Activated CD4-positive, alpha-beta T cell treated with anti-CD3 and anti-CD28 coated beads, Interleukin-2, amount 50 U/mL, for 4 hours (primary cell): ENCODE measurements around the gene DNAAF3.
A peak's percentile ranks its signal among the peaks of the same experiment; 100 is the strongest.
"Not testable (repeated sequence)": the region's sequence is repeated elsewhere in the genome, so short reads cannot be mapped to it uniquely, and the experiment has no call there.

Experiments used
- DNase-seq, 2 experiments: peaks; one replicate each; pipeline ENCODE4 v3.0.0-alpha.2; 2020

Gene DNAAF3

DNA sequence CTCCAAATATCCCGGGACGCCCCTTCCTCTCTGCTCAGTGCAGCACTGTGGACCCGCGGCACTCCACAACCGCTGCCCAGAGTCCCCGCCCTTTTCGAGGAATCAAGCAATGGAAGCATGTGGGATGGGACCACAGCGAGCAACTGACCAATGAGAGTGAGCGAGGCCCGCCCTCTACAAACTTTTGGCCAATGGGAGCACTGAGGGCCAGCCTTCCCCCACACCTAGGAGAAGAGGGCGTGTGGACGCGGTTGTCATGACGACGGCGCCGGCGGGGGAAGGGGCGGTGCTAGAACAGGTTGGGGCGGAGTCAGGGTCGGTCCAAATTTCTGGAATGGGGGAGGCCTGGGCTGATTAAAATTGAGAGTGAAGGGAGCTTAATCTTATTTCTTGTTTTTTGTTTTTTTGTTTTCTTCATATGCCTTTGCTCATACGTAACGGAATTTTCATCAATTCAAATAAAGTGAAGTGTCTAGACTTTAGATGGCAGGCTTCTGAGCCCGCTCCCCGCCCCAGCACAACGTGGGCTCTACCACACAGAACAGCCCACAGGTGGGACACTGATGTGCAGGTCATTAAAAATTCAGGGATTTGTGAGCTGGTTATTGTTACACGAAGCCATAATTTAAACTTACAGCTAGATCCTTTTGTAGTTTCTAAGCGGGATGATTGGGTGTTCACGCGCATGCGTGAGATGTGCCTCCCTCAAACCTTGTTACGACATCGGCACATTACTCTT is at the start of gene DNAAF3:
Gene DNAAF3 (minus strand): TSS at position 84 of the 739 bp plus-strand sequence. CDS start 200 bp downstream, outside the sequence.
- peak; percentile 34 to 35 for DNase-seq

GRCh38 chr19:55213547-55213946 is 47.1 kb upstream of the DNAAF3 start:
- DNase-seq = no peak

GRCh38 chr19:55212447-55212846 is 46.0 kb upstream of the DNAAF3 start:
- DNase-seq = peak; percentile 17 to 26

GRCh38 chr19:55209693-55210472 is 43.5 kb upstream of the DNAAF3 start:
- DNase-seq = no peak

DNA sequence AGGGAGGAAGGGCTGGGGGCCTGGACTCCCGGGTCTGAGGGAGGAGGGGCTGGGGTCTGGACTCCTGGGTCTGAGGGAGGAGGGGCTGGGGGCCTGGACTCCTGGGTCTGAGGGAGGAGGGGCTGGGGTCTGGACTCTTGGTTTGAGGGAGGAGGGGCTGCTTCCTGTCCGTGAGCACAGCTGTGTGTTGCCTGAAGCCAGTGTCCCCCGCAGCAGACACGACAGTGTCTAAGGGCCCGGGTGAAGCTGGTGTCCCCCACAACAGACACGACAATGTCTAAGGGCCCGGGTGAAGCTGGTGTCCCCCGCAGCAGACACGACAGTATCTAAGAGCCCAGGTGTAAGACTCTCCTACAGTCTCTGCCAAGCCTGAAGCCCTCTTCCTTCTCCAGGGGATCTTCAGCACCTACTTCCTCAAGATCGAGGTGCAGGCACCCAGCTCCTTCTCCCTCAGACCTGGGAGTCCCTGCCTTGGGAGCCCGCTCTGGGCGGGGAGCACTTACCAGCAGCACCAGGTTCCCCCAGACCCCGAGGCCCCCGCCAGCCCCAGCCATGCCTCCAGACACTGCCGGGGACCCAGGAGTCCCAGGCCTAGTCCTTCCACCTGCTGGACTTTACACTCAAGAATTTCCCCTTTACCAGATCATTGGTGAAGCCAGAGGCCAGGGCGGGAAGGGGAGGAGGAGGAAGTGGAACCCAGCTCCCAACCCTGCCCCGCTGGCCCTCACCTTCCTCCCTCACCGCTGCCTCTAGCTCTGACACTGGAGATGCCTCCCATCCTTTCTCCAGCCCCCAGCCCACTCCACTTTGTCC is 42.7 kb upstream of the DNAAF3 start, which contains the start of gene PTPRH:
Gene PTPRH (minus strand): TSS at position 622 of the 813 bp plus-strand sequence. CDS start 68 bp downstream, at position 554.
- DNase-seq = no peak

DNA sequence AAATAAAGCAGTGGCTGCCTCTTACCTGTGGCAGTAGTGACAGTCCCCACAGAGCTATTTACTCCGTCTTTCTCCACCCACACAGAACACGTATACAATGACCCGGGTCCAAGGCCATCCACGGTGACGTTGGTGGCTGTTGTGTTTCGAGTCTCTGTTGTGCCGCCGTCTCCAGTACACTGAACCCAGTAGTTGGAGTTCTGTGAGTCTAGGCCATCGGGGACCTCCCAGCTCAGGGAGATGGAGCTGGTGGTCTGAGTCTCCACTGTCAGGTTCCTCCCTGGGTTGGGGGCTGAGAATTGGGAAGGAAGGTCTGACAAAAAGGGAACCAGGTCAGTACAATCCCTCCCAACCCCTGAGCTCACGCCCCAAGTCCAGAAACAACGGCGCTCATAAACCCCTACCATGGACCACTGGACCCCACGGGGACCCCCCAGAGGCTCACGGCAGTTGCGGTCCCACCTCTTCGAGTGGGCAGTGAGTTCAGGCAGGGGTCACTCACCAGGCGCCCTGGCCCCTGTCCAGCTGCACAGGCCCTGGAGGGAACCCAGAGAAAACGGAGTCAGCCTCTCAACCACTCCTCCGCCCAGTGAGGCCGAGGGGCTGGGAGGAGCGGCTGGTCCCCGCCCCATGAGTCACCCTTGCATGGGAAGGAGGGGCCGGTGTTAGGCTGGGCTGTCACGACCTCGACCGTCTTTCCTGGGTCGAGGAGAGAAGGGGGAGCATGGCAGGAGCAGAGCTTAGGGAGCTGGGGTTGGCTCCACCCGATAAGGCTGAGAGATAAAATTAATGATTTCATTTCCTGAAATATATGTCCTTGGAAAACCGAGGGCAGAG is 40.5 kb upstream of the DNAAF3 start:
- peak; percentile 20 to 24 for DNase-seq

GRCh38 chr19:55202199-55202598 is 35.8 kb upstream of the DNAAF3 start:
- DNase-seq = not testable (repeated sequence)

DNA sequence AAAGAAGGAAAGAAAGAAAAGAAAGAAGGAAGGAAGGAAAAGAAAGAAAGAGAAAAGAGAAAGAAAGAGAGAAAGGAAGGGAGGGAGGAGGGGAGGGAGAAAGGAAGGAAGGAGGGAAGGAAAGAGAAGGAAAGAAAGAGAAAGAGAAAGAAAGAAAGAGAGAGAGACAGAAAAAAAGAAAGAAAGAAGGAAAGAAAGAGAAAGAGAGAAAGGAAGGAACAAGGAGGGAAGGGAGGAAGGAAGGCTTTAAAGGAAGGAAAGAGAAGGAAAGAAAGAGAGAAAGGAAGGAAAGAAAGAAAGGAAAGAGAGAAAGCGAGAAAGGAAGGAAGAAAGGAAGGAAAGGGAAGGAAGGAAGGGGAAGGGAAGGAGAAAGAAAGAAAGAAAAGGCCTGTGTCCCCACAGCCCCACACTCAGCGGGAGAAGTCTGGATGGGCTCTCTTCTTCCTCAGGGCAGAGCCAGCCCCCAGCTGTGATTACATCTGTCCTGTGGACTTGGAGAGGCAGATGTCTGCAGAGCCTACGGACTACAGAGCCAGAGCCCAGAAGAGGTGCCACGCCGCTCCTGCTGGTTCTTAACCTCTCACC is 33.3 kb upstream of the DNAAF3 start:
- DNase-seq = no peak

DNA sequence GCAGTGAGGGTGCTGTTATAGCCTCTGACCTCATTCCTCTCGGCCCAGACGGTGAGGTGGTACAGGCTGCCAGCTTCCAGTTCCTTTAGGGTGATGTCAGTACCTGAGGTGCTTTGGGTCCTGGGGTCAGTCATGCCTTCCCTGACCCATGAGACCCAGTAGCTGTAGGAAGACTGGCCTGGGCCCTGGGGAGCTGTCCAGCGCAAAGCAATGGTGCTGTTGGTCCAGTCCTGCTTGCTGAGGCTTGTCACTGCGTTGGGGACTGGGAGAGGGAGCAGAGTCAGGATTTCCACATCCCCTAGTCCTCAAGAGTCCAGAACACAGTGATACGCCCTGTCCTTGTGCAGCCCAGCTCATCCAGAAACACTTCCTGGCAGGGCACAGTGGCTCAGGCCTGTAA is 32.2 kb upstream of the DNAAF3 start:
- no peak for DNase-seq

DNA sequence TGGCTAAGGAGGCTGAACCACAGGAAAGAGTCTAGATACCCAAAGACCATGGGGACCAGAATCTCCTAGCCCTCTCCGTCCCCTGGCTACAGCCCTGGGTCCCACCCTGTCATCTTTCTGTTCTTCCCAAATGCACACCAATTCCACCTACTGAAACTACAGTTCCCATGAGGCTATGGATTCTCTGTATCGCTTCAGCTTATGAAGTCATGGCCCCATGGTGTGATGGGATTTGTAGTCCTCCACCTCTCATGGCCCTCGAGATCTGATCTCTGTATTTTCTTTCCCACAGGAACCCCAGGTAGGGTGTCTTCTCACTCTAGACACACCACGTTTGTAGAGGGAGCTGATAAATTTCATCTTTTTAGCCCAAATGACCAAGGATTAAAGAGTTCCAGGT is 31.1 kb upstream of the DNAAF3 start:
- no peak for DNase-seq

DNA sequence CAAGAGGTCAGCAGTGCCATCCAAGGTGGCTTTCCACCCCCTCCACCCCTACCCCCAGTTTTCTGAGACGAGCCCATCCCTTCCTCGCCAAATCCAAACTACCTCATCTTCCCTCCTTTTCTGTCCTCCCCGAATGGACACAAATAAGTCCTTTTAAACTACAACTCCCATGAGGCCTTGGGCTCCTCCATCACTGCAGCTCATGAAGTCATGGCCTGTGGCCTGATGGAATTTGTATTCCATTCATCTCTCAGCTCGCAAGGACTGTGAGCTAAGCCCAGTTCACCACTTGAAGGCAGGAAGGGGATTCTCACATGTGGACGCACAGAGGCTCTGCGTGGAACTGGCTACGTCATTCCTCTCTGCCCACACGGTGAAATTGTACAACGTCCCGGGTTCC is 30.4 kb upstream of the DNAAF3 start:
- DNase-seq = no peak

- DNase-seq = no peak
Observed at GRCh38 chr19:55193481-55193880, 27.1 kb upstream of the DNAAF3 start.

DNA sequence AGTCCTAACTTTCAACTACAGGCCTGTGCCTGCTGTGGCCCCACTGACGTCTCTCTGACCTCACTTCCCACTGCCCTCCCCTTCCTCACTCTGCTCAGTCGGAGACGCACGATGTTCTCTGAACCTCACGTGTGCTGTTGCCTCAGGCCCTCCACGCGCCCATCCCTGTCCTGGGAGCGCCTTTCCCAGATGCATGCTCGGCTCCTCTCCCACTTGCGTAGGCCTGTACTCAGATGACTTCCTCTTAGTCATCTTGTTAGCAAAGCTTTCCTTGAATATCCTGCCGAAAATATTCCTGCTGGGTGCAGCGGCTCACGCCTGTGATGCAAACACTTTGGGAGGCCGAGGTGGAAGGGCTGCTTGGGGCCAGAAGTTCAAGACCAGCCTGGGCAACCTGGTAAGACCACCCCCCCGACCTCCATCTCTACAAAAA is 23.0 kb upstream of the DNAAF3 start:
- DNase-seq = no peak

DNA sequence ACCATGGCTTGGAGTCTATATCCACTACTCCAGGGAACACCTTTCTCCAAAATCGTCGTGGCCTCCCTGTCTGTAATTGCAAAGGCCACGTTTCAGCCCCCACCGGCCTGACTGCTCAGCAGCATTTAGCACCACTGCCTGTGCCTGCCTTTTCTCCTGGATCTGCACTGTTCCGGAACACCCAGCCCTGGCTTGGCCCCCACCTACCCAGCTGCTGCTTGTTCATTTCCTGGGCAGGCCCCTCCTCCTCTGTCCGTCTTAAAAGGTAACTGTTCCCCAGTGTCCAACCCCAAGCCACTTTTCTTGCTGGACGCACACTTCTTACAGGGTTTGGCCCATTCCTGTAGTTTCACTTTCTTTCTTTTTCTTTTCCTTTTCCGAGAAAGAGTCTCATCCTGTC is 22.2 kb upstream of the DNAAF3 start:
- DNase-seq = no peak

DNA sequence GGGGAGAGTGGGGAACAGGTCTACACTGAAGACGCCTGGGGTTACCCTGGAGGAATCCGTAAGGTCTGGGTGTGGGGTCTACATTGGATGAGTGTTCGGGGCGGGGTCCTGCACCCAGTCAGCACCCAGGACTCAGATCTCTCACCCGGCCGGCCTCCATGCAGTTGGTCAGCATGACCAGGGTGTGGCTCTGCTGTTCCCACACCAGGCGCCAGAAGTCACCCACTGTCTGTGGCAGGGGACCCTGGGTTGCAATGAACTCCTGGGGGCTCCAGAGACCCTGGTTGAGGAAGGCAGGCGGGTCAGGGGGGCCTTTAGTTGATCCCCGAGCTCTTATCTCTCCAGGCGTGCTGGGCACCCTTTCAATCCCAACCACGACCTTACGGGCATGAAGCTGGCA is 19.7 kb upstream of the DNAAF3 start:
- no peak for DNase-seq

GRCh38 chr19:55181740-55182139 is 15.3 kb upstream of the DNAAF3 start:
- no peak for DNase-seq

DNA sequence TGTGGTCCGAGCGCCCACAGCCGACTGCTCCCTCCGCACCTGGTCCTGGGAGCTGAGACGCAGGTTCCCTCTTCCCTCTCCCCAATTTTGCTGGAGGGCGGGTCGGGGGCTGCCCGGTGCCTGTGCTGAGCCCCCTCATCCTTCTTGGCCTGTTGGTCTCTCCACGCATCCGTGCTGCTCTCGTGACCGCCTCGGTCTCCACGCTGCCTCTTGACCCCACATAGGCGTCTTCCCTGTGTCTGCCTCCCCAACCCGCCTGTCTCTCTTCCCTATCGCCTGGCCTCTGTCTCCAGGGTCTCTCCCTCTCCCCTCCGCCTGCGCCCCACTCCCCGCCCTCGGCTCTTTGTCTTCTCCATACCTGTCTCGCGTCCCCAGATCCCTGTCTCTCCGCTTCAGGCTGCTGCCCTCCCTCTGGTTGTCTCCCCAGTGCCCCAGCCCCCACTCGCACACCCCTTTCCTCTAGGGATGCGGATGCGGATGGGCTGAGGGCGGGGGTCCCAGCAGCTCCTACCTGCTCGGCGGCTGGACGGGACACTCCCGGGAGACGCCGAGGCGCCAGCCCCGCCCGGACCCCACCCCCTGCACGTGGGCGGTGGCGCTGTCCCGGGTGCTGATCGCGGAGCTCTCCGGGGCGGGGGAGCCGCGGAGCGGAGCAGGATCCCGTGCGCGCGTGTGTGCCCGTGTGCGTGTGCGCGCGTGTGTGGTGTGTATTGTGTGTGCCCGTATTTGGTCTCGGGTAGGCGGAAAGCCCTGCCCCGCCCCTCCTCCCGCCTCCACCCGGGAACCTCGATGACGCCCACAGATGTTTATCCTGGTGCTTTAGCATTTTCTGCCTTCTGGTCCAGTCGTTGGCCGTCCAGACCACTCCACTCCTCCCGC is 13.4 kb upstream of the DNAAF3 start, which contains the start of gene SYT5:
Gene SYT5 (minus strand): TSS at position 684 of the 879 bp plus-strand sequence. CDS start 1,248 bp downstream, outside the sequence.
- DNase-seq = peak; percentile 45 to 49

GRCh38 chr19:55178781-55179599 is 12.6 kb upstream of the DNAAF3 start:
- DNase-seq = peak; percentile 87

DNA sequence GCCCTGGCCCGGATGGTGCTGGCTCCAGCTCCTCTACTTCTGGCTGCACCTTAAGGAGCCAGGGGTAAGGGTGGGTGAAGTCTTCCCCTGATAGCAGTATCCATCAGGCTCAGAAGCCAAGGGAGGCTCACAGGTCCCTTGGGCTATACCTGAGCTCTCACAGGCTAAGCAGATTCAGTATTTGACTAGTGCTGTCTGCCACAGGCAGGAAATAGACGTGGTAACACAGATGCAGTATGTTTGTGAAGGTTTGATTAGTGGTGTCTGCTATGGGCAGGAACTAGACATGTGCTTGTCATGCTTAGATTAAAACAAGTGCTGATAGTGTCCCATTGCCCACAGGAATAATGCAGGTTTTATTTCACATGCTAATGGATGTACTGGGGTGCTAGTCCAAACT is 9.7 kb upstream of the DNAAF3 start:
- DNase-seq = no peak
